ENCODE results near the gene ZSCAN26.

Gene ZSCAN26

GRCh38 chr6:28322661-28323060 is 55.7 kb downstream of the ZSCAN26 start:
- DNase-seq (ENCODE audit: low read depth): no peak

DNA sequence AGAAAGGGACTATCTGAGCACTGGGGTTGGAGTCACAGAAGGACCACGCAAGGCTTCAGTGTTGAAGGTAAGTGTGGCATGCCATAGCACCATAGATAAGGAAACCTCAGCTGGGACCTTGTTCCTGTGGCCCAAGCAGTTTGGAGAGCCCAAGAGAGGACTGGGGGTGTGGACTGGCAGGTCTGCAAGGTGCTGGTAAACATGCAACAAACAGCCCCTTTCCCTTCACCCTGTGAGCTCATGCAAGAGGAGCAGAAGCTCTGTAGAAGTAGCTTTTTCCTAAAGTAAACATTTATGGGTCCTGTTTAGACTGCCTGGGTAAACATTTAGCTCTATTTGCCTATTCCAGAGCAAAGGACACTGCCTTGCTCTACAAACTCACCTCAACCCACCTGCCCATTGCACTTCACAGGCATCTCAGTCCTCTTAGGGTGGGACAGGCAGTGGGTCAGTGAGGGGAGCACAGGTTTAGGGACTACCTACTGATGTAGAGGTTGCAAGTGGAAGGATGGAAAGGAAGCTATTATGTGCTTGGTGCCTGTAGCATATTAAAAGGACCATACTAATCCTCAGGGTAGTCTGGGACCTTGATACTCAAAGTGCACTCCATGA is 57.0 kb downstream of the ZSCAN26 start:
- DNase-seq (ENCODE audit: low read depth): no peak

DNA sequence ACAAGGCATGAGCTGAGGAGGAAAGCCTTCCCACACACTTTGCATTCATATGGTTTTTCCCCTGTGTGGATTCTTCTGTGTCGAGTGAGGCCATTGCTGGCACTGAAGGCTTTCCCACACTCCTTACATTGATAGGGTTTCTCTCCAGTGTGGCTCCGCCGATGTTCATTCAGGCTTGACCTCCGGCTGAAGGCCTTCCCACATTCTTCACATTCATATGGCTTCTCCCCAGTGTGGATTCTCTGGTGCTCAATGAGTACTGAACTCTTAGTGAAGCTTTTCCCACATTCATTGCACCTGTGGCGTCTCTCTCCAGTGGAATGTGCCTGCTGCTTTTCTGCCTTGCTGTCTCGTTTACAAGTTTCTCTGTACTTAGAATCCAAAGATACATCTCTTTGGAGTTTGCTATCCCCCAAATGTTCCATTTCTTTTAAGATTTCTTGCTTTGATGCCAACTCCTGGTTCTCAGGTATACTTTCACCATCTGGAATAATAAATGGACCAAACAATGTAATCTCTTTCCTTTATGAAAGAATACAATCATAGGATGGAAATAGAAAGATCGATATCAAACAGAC is 59.5 kb downstream of the ZSCAN26 start:
- no peak for DNase-seq (ENCODE audit: low read depth)

Data from T follicular helper cell (primary cell).